ENCODE results near the gene EYA2.
A peak's percentile ranks its signal among the peaks of the same experiment; 100 is the strongest.

EYA2 gene

DNA sequence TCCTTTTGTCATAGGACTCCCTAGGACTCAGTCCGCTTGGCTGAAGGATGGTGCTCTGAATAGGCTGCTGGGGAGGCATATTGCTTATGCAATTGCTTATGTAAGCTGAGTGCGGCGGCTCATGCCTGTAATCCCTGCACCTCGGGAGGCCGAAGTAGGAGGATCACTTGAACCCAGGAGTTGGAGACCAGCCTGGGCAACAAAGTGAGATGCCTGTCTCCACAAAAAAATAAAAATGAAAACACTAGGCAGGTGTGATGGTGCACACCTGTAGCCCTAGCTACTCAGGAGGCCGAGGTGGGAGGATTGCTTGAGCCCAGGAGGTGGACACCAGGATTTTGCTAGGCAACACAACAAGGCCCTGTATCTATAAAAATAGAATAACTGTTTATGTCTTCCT is 81.3 kb downstream of the EYA2 start:
- peaks cover 6% of the 10 kb centered on the region for H3K4me1 ChIP-seq (ENCODE audit: insufficient read depth, insufficient read length)
- no peak overlapping the region for H3K4me3 ChIP-seq (ENCODE audit: insufficient read length, low read depth)
- H3K27me3 ChIP-seq (ENCODE audit: insufficient read depth, insufficient read length): no peaks in the 10 kb centered on the region
- no peaks in the 10 kb centered on the region for H3K9me3 ChIP-seq (ENCODE audit: insufficient read depth, low read length)
- H3K9ac ChIP-seq (ENCODE audit: insufficient read length, low read depth): no peak overlapping the region
- no peaks in the 10 kb centered on the region for H3K36me3 ChIP-seq (ENCODE audit: insufficient read depth, insufficient read length, low read length)
- TF ChIP-seq YY1 (IDR thresholded peaks at IDR 0.05; ENCODE audit: insufficient read depth, insufficient read length) (no peak), ZNF274 (IDR thresholded peaks at IDR 0.05; ENCODE audit: low read depth, low read length) (no peak), SUZ12 (IDR thresholded peaks at IDR 0.05; ENCODE audit: extremely low read depth, insufficient read depth, insufficient read length) (no peak)
- no peak for DNase-seq (ENCODE audit: low read depth, low spot score)

DNA sequence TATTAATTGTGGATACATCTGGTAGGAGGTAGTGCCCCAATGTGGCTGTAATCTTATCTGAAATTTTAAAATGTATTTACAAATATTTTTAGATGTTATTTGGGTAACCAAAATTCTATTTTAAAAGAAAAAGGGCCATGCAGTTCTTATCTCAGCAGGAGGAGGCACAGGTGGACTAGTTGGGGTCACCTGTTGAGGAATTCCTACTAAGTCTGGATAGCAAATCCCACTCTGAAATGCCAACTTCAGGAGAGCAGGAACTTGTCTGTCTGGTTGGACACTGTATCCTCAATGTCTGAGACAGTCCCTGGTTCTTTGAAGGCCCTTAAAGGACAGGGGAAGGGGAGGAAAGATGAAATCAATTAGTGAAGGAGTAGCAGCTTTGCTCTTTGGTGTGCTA is 82.6 kb downstream of the EYA2 start:
- no peak for TF ChIP-seq ZNF274 (IDR thresholded peaks at IDR 0.05; ENCODE audit: low read depth, low read length)
- TF ChIP-seq YY1 (IDR thresholded peaks at IDR 0.05; ENCODE audit: insufficient read depth, insufficient read length): no peak
- no peak for TF ChIP-seq SUZ12 (IDR thresholded peaks at IDR 0.05; ENCODE audit: extremely low read depth, insufficient read depth, insufficient read length)
- Histone ChIP-seq H3K9ac (ENCODE audit: insufficient read length, low read depth) (no peak overlapping the region), H3K4me1 (ENCODE audit: insufficient read depth, insufficient read length) (peaks cover 6% of the 10 kb centered on the region), H3K36me3 (ENCODE audit: insufficient read depth, insufficient read length, low read length) (no peaks in the 10 kb centered on the region), H3K4me3 (ENCODE audit: insufficient read length, low read depth) (no peak overlapping the region), H3K27me3 (ENCODE audit: insufficient read depth, insufficient read length) (no peaks in the 10 kb centered on the region), H3K9me3 (ENCODE audit: insufficient read depth, low read length) (no peaks in the 10 kb centered on the region)
- no peak for DNase-seq (ENCODE audit: low read depth, low spot score)

DNA sequence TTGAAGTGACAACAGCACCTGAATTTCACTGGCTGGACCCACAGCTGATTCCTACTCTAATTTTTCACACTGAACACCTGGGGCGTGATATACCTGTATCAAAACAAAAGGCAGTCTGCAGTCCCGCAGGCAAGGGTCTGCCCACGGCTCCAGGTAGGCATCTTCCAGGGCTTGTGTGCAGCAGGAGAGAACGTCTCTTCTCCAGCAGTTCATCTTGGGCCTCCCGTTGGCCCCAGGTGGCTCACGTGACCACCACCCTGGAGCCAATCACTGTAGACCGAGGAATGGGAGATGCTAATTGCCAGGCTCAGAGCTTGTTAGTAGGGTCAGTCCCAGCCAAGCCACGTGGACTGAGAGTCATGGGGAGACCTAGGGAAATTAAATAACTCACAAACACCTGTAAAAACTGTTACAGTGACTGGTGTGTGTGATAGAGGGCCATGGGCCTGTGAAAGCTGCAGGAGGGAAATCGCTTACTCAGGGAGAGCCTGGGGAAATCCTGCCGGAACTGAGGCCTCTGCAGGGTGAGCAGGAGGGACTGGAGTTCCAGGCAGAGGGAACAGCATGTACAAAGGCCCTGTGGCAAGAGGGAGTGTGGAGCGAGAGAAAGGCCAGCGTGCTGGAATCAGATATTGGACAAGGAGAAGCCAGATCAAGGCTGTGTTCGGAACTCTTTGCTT is 83.4 kb downstream of the EYA2 start:
- H3K9ac ChIP-seq (ENCODE audit: insufficient read length, low read depth): no peak overlapping the region
- peaks cover 6% of the 10 kb centered on the region for H3K4me1 ChIP-seq (ENCODE audit: insufficient read depth, insufficient read length)
- H3K9me3 ChIP-seq (ENCODE audit: insufficient read depth, low read length): 0 out of 2 replicates have a peak, but pooled peaks cover 4% of the 10 kb centered on the region
- DNase-seq (ENCODE audit: low read depth, low spot score): no peak
- H3K36me3 ChIP-seq (ENCODE audit: insufficient read depth, insufficient read length, low read length): no peaks in the 10 kb centered on the region
- no peaks in the 10 kb centered on the region for H3K27me3 ChIP-seq (ENCODE audit: insufficient read depth, insufficient read length)
- TF ChIP-seq YY1 (IDR thresholded peaks at IDR 0.05; ENCODE audit: insufficient read depth, insufficient read length): no peak
- TF ChIP-seq ZNF274 (IDR thresholded peaks at IDR 0.05; ENCODE audit: low read depth, low read length): no peak
- TF ChIP-seq SUZ12 (IDR thresholded peaks at IDR 0.05; ENCODE audit: extremely low read depth, insufficient read depth, insufficient read length): no peak
- no peak overlapping the region for H3K4me3 ChIP-seq (ENCODE audit: insufficient read length, low read depth)

DNA sequence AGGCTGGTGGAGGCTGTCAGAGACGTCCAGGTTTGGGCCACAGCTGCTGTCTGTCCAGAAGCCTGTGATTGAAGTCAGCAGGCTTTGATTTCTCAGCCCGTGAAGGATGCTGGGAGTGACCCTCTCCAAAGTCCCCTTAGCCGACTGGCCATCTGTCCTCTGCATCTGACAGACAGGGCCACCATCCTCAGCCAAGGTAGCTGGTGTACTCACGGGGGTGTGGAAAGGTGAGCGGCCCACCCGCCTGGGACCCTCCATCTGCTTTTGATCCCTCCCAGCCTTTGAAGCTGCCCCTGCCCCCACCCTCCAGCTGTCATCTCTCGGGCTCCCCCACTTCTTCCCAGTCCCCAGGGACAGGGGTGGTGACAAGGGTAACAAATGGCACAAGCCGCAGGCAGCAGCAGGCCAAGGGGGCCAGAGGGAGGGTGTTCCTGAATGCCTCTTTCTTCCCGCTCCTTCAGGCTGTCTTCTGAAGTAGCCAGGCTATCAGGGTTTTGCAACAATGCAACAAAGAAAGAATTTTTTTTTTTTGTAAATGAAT is 84.4 kb downstream of the EYA2 start:
- Histone ChIP-seq H3K36me3 (ENCODE audit: insufficient read depth, insufficient read length, low read length) (no peaks in the 10 kb centered on the region), H3K9ac (ENCODE audit: insufficient read length, low read depth) (peak overlapping the region; percentile 47)
- DNase-seq (ENCODE audit: low read depth, low spot score): no peak

DNA sequence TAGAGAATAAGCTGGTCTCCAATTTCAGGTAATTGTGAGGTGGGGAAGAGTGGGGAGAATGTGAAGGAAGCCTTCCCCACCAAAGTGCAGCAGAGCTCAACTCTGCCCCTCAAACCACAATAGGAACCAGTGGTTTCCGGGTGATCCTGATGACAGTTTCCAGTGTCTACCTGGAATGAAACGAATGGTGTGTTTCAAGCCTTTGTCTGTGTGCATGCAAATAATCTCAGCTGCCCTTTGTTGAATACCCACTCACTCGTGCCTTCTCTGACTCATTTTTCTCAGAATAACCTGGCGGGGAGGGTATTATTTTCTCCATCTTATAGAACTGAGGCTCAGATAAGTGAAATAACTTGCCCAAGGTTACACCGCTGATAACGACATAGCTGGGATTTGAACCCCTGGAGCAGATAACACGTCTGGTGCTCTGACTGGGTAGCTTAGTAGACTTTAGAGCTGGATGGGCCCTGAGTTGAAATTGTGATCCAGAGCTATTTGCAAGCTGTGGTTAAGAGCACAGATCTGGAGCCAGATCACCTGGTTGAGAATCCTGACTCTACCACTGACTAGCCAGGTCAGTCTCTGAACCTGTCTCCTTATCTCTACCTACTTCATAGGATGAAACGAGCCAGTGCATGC is 85.1 kb downstream of the EYA2 start:
- H3K4me1 ChIP-seq (ENCODE audit: insufficient read depth, insufficient read length): peaks cover 6% of the 10 kb centered on the region
- no peaks in the 10 kb centered on the region for H3K27me3 ChIP-seq (ENCODE audit: insufficient read depth, insufficient read length)
- DNase-seq (ENCODE audit: low read depth, low spot score): no peak
- 0 out of 2 replicates have a peak, but pooled peaks cover 8% of the 10 kb centered on the region for H3K9me3 ChIP-seq (ENCODE audit: insufficient read depth, low read length)
- TF ChIP-seq ZNF274 (IDR thresholded peaks at IDR 0.05; ENCODE audit: low read depth, low read length) (no peak), YY1 (IDR thresholded peaks at IDR 0.05; ENCODE audit: insufficient read depth, insufficient read length) (no peak), SUZ12 (IDR thresholded peaks at IDR 0.05; ENCODE audit: extremely low read depth, insufficient read depth, insufficient read length) (no peak)
- no peak overlapping the region for H3K4me3 ChIP-seq (ENCODE audit: insufficient read length, low read depth)
- no peaks in the 10 kb centered on the region for H3K36me3 ChIP-seq (ENCODE audit: insufficient read depth, insufficient read length, low read length)
- peak overlapping the region; percentile 47 for H3K9ac ChIP-seq (ENCODE audit: insufficient read length, low read depth)

More for the DNA sequence above, 84.4 kb downstream of the EYA2 start:
- H3K4me1 ChIP-seq (ENCODE audit: insufficient read depth, insufficient read length): peaks cover 6% of the 10 kb centered on the region
- 0 out of 2 replicates have a peak, but pooled peaks cover 8% of the 10 kb centered on the region for H3K9me3 ChIP-seq (ENCODE audit: insufficient read depth, low read length)
- H3K27me3 ChIP-seq (ENCODE audit: insufficient read depth, insufficient read length): no peaks in the 10 kb centered on the region
- no peak overlapping the region for H3K4me3 ChIP-seq (ENCODE audit: insufficient read length, low read depth)
- TF ChIP-seq YY1 (IDR thresholded peaks at IDR 0.05; ENCODE audit: insufficient read depth, insufficient read length) (no peak), SUZ12 (IDR thresholded peaks at IDR 0.05; ENCODE audit: extremely low read depth, insufficient read depth, insufficient read length) (no peak)

DNA sequence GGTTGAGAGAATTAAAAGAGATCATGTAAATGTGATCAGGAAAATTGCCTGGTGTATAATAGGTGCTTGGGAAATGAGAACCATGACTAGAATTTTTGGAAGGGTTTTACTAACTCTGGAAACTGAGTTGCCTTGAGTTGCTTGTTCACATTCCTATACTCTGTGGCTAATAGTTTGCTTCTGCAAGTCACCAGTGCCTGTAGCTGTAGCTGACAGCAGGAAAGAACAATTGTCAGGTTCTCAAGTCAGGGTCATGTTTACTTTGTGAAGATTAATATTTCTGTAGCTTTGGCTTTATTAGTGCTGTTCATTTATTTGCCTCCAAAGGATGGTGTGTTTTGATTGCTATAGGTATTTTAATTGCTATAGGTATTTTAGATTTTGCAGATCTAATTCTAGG is 86.5 kb downstream of the EYA2 start:
- Histone ChIP-seq H3K9ac (ENCODE audit: insufficient read length, low read depth) (no peak overlapping the region), H3K4me1 (ENCODE audit: insufficient read depth, insufficient read length) (peaks cover 6% of the 10 kb centered on the region), H3K4me3 (ENCODE audit: insufficient read length, low read depth) (no peak overlapping the region), H3K27me3 (ENCODE audit: insufficient read depth, insufficient read length) (no peaks in the 10 kb centered on the region), H3K9me3 (ENCODE audit: insufficient read depth, low read length) (0 out of 2 replicates have a peak, but pooled peaks cover 8% of the 10 kb centered on the region), H3K36me3 (ENCODE audit: insufficient read depth, insufficient read length, low read length) (no peaks in the 10 kb centered on the region)
- no peak for TF ChIP-seq ZNF274 (IDR thresholded peaks at IDR 0.05; ENCODE audit: low read depth, low read length)
- TF ChIP-seq SUZ12 (IDR thresholded peaks at IDR 0.05; ENCODE audit: extremely low read depth, insufficient read depth, insufficient read length): no peak
- TF ChIP-seq YY1 (IDR thresholded peaks at IDR 0.05; ENCODE audit: insufficient read depth, insufficient read length): no peak
- DNase-seq (ENCODE audit: low read depth, low spot score): no peak

DNA sequence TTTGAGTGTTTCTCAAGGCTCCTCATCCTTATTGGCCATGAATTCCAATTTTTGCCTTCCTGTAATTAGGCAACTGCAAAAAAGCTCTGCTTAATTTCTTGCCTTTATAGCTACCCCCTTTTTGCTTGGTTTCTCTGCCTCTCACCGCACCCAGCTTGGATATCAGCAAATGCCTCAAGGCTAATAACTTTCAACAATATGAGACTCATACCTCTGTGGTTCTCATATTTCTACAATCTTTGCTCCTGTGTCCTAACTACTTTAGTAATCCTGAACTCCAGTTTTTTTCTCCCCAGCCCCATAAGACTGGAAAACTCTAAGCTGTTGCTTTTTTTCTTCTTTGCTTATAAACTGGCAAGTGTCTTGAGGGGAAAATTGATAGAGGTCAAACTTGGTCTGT is 88.8 kb downstream of the EYA2 start:
- DNase-seq (ENCODE audit: low read depth, low spot score): no peak
- H3K9me3 ChIP-seq (ENCODE audit: insufficient read depth, low read length): 0 out of 2 replicates have a peak, but pooled peaks cover 8% of the 10 kb centered on the region
- no peaks in the 10 kb centered on the region for H3K27me3 ChIP-seq (ENCODE audit: insufficient read depth, insufficient read length)
- peaks cover 6% of the 10 kb centered on the region for H3K4me1 ChIP-seq (ENCODE audit: insufficient read depth, insufficient read length)
- no peak overlapping the region for H3K4me3 ChIP-seq (ENCODE audit: insufficient read length, low read depth)
- TF ChIP-seq SUZ12 (IDR thresholded peaks at IDR 0.05; ENCODE audit: extremely low read depth, insufficient read depth, insufficient read length) (no peak), ZNF274 (IDR thresholded peaks at IDR 0.05; ENCODE audit: low read depth, low read length) (no peak), YY1 (IDR thresholded peaks at IDR 0.05; ENCODE audit: insufficient read depth, insufficient read length) (no peak)
- no peaks in the 10 kb centered on the region for H3K36me3 ChIP-seq (ENCODE audit: insufficient read depth, insufficient read length, low read length)
- no peak overlapping the region for H3K9ac ChIP-seq (ENCODE audit: insufficient read length, low read depth)
